Measurements from ENCODE around the gene RAP1GAP.

DNA sequence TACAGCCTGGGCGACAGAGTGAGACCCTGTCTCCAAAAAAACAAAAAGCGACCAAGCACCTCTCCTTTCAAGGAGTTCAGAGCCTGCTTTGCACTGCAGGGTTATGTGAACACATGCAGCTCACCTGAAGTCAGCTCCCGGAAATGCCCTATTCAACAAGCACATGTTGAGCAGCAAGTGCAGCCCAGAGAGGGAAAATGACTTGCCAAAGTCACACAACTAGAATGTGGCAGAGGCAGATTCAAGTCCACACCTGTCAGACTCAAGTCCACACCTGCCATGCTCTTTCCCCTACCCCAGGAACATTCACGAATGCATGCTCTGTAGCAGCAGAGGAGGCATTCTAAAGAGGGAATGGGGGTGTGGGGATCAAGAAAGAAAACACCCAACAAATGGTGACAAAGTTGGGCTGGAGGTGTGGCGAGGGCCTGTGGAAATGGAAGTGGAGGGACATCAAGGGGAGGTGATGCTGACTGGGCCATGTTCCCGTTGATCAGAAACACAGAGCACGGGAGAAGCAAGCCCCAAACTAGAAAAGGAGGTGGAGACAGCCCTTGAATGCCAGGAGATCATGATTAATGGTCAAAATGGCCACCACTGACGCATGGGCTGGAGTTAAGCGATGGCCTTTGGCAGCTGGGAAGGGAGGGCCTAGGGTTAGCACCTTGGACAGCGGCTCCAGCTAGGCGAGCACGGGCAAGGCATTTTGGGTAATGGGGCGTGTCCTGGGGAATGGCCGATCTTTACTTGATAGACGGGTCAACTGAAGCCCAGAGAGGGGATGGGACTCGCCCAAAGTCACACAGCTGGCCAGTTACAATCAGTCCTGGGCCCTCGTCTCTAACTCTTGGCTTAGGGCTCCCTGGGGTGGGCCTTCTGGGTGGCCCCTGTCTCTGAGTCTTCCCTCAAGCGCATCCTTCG, 21.5 kb downstream of the RAP1GAP start:
- TF ChIP-seq, protein P1, sequence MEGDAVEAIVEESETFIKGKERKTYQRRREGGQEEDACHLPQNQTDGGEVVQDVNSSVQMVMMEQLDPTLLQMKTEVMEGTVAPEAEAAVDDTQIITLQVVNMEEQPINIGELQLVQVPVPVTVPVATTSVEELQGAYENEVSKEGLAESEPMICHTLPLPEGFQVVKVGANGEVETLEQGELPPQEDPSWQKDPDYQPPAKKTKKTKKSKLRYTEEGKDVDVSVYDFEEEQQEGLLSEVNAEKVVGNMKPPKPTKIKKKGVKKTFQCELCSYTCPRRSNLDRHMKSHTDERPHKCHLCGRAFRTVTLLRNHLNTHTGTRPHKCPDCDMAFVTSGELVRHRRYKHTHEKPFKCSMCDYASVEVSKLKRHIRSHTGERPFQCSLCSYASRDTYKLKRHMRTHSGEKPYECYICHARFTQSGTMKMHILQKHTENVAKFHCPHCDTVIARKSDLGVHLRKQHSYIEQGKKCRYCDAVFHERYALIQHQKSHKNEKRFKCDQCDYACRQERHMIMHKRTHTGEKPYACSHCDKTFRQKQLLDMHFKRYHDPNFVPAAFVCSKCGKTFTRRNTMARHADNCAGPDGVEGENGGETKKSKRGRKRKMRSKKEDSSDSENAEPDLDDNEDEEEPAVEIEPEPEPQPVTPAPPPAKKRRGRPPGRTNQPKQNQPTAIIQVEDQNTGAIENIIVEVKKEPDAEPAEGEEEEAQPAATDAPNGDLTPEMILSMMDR (IDR thresholded peaks at IDR 0.05) = no peak
- TF ChIP-seq POLR2A (IDR thresholded peaks at IDR 0.05) (no peak), POLR2AphosphoS5 (IDR thresholded peaks at IDR 0.05) (no peak)

Data from transverse colon (tissue), 4 donors.